CD4-positive, alpha-beta T cell treated with Interleukin-4 for 4 hours (primary cell): ENCODE results near the gene AFF1.

Experiments
- DNase-seq: peaks from one replicate; pipeline ENCODE4 v3.0.0-alpha.2; 2020

Gene AFF1

DNA sequence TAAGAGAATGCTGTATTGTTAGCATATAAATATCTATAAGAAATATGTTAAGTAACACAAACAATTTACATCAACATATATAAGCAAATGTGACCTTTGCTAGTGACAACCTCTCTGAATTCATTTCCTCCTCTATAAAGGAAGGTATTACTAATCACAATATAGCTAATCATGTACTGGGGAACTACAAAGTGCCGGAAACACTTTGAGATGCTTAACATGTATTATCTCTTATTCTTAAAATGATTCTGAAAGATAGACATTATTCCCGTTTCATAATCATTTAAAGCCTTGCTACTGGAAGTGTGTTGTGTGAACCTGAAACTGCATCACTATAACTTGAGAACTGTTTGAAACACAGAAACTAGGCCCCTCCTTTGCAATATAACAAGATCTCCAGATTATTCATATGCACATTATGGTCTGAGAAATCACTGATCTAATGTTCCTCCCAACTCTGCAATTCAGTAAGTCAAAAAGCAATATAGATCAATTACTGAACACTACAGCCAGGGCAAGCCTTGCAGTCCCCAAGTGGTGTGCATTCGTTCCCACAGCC is 231.6 kb downstream of the AFF1 start:
- no peak for DNase-seq

DNA sequence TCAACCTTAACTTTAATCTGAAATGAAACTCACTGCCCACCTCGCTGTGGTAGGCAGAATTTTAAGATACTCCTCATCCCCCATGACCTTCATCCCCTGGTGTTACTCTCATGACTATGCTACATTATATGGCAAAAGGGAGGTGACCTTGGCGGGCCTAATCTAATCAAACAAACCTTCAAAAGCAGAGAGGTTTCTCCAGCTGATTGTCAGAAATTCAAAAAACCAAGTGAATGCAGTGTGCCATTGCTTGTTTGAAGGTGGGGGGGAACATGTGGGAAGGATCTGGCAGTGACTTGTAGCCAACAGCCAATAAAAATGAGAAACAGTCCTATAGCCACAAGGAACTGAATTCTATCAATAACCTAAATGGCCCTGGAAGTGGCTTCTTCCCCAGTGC is 237.1 kb downstream of the AFF1 start:
- no peak for DNase-seq

DNA sequence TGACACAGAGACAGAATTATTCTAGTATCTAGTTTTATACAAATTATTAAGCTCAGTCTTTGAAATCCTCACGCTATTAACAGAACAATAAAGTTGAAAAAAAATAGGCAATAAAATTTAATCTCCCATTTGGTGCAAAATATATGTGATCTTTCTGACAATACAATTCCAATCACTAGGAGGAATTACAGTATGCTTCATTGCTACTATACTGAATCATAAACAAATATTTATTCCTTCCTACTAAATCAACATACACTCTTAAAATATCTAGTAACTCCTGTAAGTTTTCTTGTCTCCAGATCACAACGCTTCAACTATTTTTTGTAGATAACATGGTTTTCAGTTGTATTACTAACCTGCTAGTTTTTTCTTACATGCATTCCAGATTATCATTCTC is 239.9 kb downstream of the AFF1 start:
- DNase-seq: no peak

DNA sequence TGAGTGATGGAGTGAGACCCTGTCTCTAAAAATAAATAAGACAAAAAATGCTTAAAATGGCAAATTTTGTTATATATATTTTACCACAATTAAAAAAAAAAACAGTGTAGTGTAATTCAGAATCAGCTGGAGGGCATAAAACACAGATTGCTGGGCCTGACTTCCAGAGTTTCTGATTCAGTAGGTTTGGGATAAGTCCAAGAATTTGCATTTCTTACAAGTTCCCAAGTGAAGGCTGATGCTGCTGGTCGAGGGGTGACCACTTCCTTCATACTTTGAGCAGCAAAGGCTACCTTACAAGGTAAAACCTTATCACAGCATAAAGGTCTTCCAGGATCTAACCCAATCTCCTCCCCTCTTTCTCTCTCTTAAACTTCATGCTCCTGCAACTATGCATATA is 244.9 kb downstream of the AFF1 start:
- no peak for DNase-seq

DNA sequence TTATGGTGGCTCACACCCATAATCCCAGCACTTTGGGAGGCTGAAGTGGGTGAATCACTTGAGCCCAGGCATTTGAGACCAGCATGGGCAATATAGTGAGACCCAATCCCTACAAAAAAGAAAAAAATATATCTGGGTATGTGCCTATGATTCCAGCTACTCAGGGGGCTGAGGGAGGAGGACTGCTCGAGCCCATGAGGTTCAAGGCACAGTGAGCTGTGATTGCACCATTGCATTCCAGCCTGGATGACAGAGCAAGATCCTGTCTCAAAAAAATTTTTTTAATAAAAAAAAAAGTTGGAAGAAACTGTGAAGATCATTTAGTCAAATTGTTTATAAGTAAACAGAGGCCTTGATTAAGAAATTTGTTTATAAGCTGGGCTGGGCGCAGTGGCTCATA is 246.0 kb downstream of the AFF1 start:
- DNase-seq: no peak

DNA sequence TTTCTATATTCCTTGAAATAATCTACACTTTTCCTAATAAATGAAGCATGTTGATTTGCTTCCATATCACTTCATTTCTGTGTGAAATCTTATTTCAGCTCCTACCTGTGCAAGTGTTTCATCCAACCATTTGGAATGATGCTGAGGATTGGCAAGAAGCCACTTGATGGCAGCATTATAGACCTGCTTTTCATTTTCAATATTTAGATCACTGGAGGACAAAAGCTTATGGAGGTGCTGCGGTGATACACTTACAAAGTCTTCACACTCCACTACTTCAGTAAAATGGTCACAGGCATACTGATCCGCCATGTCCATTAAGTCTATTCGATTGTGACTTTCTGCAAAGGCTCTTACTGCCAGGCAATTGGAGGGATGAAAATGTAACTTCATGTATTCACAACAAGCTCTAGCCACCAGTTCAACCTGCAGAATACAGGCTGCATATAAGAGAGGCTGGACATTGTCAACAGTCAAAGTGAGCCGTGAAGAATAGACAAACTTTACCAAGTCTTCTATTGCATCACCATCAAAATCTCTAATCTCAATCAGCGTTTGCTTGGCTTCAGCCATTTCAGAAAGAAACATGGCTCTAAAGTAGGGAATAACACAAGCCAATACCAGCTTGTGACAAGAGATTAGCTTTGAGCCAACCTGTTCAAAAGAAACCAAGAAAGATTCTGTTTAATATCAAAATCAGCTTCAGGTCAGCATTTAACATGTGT is 250.5 kb downstream of the AFF1 start:
- no peak for DNase-seq

DNA sequence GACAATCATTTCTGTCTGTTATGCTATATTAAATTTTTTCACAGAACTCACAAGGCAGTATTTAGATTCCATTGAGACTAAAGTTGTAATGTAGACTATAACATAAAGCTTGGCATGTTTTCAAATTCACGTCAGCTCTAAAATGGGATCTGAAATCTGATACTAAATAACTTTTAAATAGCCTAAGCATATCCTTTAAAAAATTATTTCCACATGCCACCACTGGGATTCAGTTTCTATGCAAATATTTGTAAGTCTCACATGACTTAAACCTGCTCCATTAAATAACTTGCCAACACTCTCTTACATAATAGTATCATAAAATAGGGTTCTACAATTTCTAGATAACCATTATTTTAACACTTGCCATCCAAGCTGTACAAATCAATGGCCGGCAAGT is 253.2 kb downstream of the AFF1 start:
- no peak for DNase-seq

DNA sequence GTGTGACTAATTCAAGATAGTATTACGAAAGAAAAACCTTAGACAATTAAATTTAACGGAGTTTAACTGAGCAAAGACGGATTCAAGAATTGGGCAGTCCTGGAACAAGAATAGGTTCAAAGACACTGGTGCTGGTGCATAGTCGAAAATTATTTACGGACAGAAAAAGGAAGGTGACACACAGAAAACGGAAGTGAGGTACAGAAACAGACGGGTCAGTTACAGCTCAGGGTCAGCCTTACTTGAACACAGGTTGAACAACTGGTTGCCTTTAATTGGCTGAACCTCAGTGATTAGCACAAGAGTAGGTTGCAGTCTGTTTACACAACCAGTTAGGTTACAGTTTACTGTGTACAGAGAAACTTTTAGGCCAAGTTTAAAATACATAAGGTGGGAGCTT is 254.1 kb downstream of the AFF1 start:
- DNase-seq: no peak
